Skeletal muscle satellite cell (primary cell): ENCODE measurements around the gene SPATA16.

Experiments
- H3K27me3 ChIP-seq: 2 replicates; pipeline ENCODE4 v1.7.0; 2013; ENCODE audit warnings: low read length; ENCODE audit not compliant: control insufficient read depth, insufficient read depth
- H3K36me3 ChIP-seq: 2 replicates; pipeline ENCODE4 v1.7.0; 2013; ENCODE audit warnings: mild to moderate bottlenecking, control low read depth, low read length; ENCODE audit not compliant: insufficient read depth
- H3K4me1 ChIP-seq: 2 replicates; pipeline ENCODE4 v1.7.0; 2013; ENCODE audit warnings: low read length; ENCODE audit not compliant: control insufficient read depth, insufficient read depth
- H3K4me2 ChIP-seq: 2 replicates; pipeline ENCODE4 v1.7.0; 2013; ENCODE audit warnings: mild to moderate bottlenecking, low read length
- H3K4me3 ChIP-seq: 2 replicates; pipeline ENCODE4 v1.7.0; 2013; ENCODE audit warnings: low read length
- H3K9ac ChIP-seq: 2 replicates; pipeline ENCODE4 v1.7.0; 2013; ENCODE audit warnings: mild to moderate bottlenecking, low read depth, low read length, moderate library complexity
- H3K9me3 ChIP-seq: replicated peaks from 2 replicates; pipeline ENCODE4 v1.7.0; 2013; ENCODE audit warnings: mild to moderate bottlenecking, control low read depth, low read length

SPATA16 gene

GRCh38 chr3:172846103-172846561, 294.9 kb downstream of the SPATA16 start:
- Histone ChIP-seq H3K36me3 (no peaks in the 10 kb centered on the region), H3K27me3 (peaks cover 11% of the 10 kb centered on the region), H3K4me1 (no peaks in the 10 kb centered on the region), H3K9me3 (no peaks in the 10 kb centered on the region), H3K4me2 (no peak overlapping the region), H3K4me3 (no peak overlapping the region), H3K9ac (no peak overlapping the region)

- Histone ChIP-seq H3K9me3 (no peaks in the 10 kb centered on the region), H3K4me2 (no peak overlapping the region), H3K4me1 (no peaks in the 10 kb centered on the region), H3K9ac (no peak overlapping the region), H3K27me3 (peaks cover 23% of the 10 kb centered on the region), H3K4me3 (no peak overlapping the region), H3K36me3 (no peaks in the 10 kb centered on the region)
Measured at GRCh38 chr3:172844428-172844827, 296.6 kb downstream of the SPATA16 start.

GRCh38 chr3:172840913-172841312, 300.1 kb downstream of the SPATA16 start:
- H3K4me1 ChIP-seq: no peaks in the 10 kb centered on the region
- no peak overlapping the region for H3K4me2 ChIP-seq
- H3K36me3 ChIP-seq: no peaks in the 10 kb centered on the region
- no peak overlapping the region for H3K9ac ChIP-seq
- H3K9me3 ChIP-seq: no peaks in the 10 kb centered on the region
- H3K27me3 ChIP-seq: peaks cover 41% of the 10 kb centered on the region
- H3K4me3 ChIP-seq: no peak overlapping the region

GRCh38 chr3:172840463-172840862, 300.6 kb downstream of the SPATA16 start:
- no peaks in the 10 kb centered on the region for H3K36me3 ChIP-seq
- no peak overlapping the region for H3K9ac ChIP-seq
- H3K4me3 ChIP-seq: no peak overlapping the region
- H3K27me3 ChIP-seq: peaks cover 41% of the 10 kb centered on the region
- no peaks in the 10 kb centered on the region for H3K4me1 ChIP-seq
- no peaks in the 10 kb centered on the region for H3K9me3 ChIP-seq
- no peak overlapping the region for H3K4me2 ChIP-seq

GRCh38 chr3:172839679-172840078, 301.4 kb downstream of the SPATA16 start:
- H3K27me3 ChIP-seq: peaks cover 41% of the 10 kb centered on the region
- no peak overlapping the region for H3K9ac ChIP-seq
- no peak overlapping the region for H3K4me3 ChIP-seq
- H3K4me2 ChIP-seq: no peak overlapping the region
- no peaks in the 10 kb centered on the region for H3K9me3 ChIP-seq
- no peaks in the 10 kb centered on the region for H3K4me1 ChIP-seq
- no peaks in the 10 kb centered on the region for H3K36me3 ChIP-seq
